Epidermal melanocyte (primary cell): Measurements from ENCODE around the gene FGF9.

ENCODE experiments used
- DNase-seq: peaks from one replicate; pipeline ENCODE4 v3.0.0; 2011; ENCODE audit warnings: low spot score; ENCODE audit not compliant: insufficient read length

FGF9 gene

GRCh38 chr13:21709697-21710096 is 38.8 kb downstream of the FGF9 start:
- no peak for DNase-seq

- DNase-seq = no peak
Measured at GRCh38 chr13:21710163-21710562, 39.3 kb downstream of the FGF9 start.

GRCh38 chr13:21717817-21718216 is 46.9 kb downstream of the FGF9 start:
- no peak for DNase-seq

- no peak for DNase-seq
Measured at GRCh38 chr13:21719463-21719862, 48.6 kb downstream of the FGF9 start.

- DNase-seq = no peak
Measured at GRCh38 chr13:21723807-21724505, 53.1 kb downstream of the FGF9 start.

- DNase-seq = no peak
Measured at GRCh38 chr13:21730186-21730880, 59.5 kb downstream of the FGF9 start.

GRCh38 chr13:21733475-21734263 is 62.8 kb downstream of the FGF9 start:
- no peak for DNase-seq

GRCh38 chr13:21734961-21735360 is 64.1 kb downstream of the FGF9 start:
- DNase-seq = no peak

- DNase-seq = no peak
Measured at GRCh38 chr13:21735701-21736401, 65.0 kb downstream of the FGF9 start.

GRCh38 chr13:21736926-21737325 is 66.1 kb downstream of the FGF9 start:
- no peak for DNase-seq

- no peak for DNase-seq
Measured at GRCh38 chr13:21738630-21739029, 67.8 kb downstream of the FGF9 start.

GRCh38 chr13:21739771-21740170 is 68.9 kb downstream of the FGF9 start:
- no peak for DNase-seq

- DNase-seq = no peak
Measured at GRCh38 chr13:21741396-21741979, 70.6 kb downstream of the FGF9 start.

- no peak for DNase-seq
Measured at GRCh38 chr13:21742096-21742495, 71.2 kb downstream of the FGF9 start.

GRCh38 chr13:21744149-21744548 is 73.3 kb downstream of the FGF9 start:
- no peak for DNase-seq

GRCh38 chr13:21745307-21745706 is 74.4 kb downstream of the FGF9 start:
- DNase-seq = no peak

GRCh38 chr13:21747456-21747855 is 76.6 kb downstream of the FGF9 start:
- DNase-seq = no peak

- no peak for DNase-seq
Measured at GRCh38 chr13:21748166-21748565, 77.3 kb downstream of the FGF9 start.

GRCh38 chr13:21749410-21749809 is 78.5 kb downstream of the FGF9 start:
- DNase-seq = no peak

GRCh38 chr13:21752501-21752900 is 81.6 kb downstream of the FGF9 start:
- DNase-seq = no peak

- DNase-seq = no peak
Measured at GRCh38 chr13:21753117-21753729, 82.3 kb downstream of the FGF9 start.
